ENCODE results near the gene NFATC1.

- TF ChIP-seq CTCF (IDR thresholded peaks at IDR 0.05) (no peak), RCOR1 (IDR thresholded peaks at IDR 0.05; ENCODE audit: low read depth, low read length) (no peak), JUN (IDR thresholded peaks at IDR 0.05) (no peak), NR3C1 (IDR thresholded peaks at IDR 0.05) (no peak), MAX (IDR thresholded peaks at IDR 0.05) (no peak), POLR2A (IDR thresholded peaks at IDR 0.05; ENCODE audit: low read length) (no peak), MAZ (IDR thresholded peaks at IDR 0.05; ENCODE audit: borderline replicate concordance, low read depth, low read length) (no peak), REST (IDR thresholded peaks at IDR 0.05) (no peak), RARB (CRISPR knock-in tag; IDR thresholded peaks at IDR 0.05) (no peak), RAD21 (conservative IDR thresholded peaks at IDR 0.05 in 1 of 2, IDR thresholded peaks at IDR 0.05 in 1 of 2) (no peak), HOXA7 (CRISPR knock-in tag; IDR thresholded peaks at IDR 0.05) (no peak), CEBPB (IDR thresholded peaks at IDR 0.05) (no peak)
Measured at GRCh38 chr18:79372461-79372860, 23.3 kb upstream of the NFATC1 start.
